DOHH2 (cell line): ENCODE data around the gene NR3C2.

Source experiments
- H3F3A ChIP-seq: fragments of 200-600 bp; sonication (generic), shearing (Covaris generic); 2 replicates; pipeline ENCODE4 v1.6.0; 2016; ENCODE audit warnings: antibody characterized with exemption, mild to moderate bottlenecking; ENCODE audit not compliant: control insufficient read depth, insufficient read depth
- H3K27ac ChIP-seq: fragments of 200-600 bp; sonication (generic); 2 replicates; pipeline ENCODE4 v1.5.1; 2014; ENCODE audit warnings: low read depth, mild to moderate bottlenecking, low read length, moderate library complexity
- H3K27me3 ChIP-seq: fragments of 200-600 bp; sonication (generic); 2 replicates; pipeline ENCODE4 v1.6.1; 2014; ENCODE audit warnings: mild to moderate bottlenecking, low read length, mixed read lengths; ENCODE audit not compliant: control insufficient read depth
- H3K36me3 ChIP-seq: fragments of 200-600 bp; sonication (generic); 2 replicates; pipeline ENCODE4 v1.6.1; 2014; ENCODE audit warnings: mild to moderate bottlenecking, low read length, moderate library complexity, mixed read lengths; ENCODE audit not compliant: control insufficient read depth
- H3K4me1 ChIP-seq: fragments of 200-600 bp; sonication (generic); 2 replicates; pipeline ENCODE4 v1.6.1; 2014; ENCODE audit warnings: mild to moderate bottlenecking, low read length, mixed read lengths; ENCODE audit not compliant: control insufficient read depth
- H3K4me2 ChIP-seq: fragments of 200-600 bp; sonication (generic); 2 replicates; pipeline ENCODE4 v1.6.0; 2014; ENCODE audit warnings: mild to moderate bottlenecking, low read length, moderate library complexity
- H3K4me3 ChIP-seq: fragments of 200-600 bp; sonication (generic); 2 replicates; pipeline ENCODE4 v1.5.1; 2014; ENCODE audit warnings: mild to moderate bottlenecking, low read length, mixed read lengths
- H3K79me2 ChIP-seq: fragments of 200-600 bp; sonication (generic); 2 replicates; pipeline ENCODE4 v1.6.1; 2014; ENCODE audit warnings: mild to moderate bottlenecking, low read length, mixed read lengths; ENCODE audit not compliant: control insufficient read depth
- H3K9me2 ChIP-seq: fragments of 200-600 bp; sonication (generic); replicated peaks from 2 replicates; pipeline ENCODE4 v1.6.1; 2014; ENCODE audit warnings: mild to moderate bottlenecking, low read length, mixed read lengths; ENCODE audit not compliant: control insufficient read depth
- H3K9me3 ChIP-seq: fragments of 200-600 bp; sonication (generic); 2 replicates; pipeline ENCODE4 v1.6.1; 2014; ENCODE audit warnings: antibody characterized with exemption, low read length, mixed read lengths; ENCODE audit not compliant: control insufficient read depth, insufficient read depth
- H4K20me1 ChIP-seq: fragments of 200-600 bp; sonication (generic); 2 replicates; pipeline ENCODE4 v1.6.0; 2014; ENCODE audit warnings: low read depth, mild to moderate bottlenecking, antibody characterized with exemption, low read length, moderate library complexity; ENCODE audit not compliant: control insufficient read depth, insufficient read depth
- CTCF ChIP-seq: fragments of 200-600 bp; sonication (generic); IDR thresholded peaks from one replicate; pipeline ENCODE4 v1.5.1; 2014; ENCODE audit warnings: antibody characterized with exemption, mild to moderate bottlenecking, low read depth, low read length; ENCODE audit not compliant: poor library complexity, severe bottlenecking
- EZH2phosphoT487 ChIP-seq: fragments of 200-600 bp; sonication (generic); IDR thresholded peaks from 2 replicates; pipeline ENCODE4 v1.6.1; 2017; ENCODE audit warnings: borderline replicate concordance, mild to moderate bottlenecking, antibody characterized with exemption, low read length, moderate library complexity, mixed read lengths

Gene NR3C2

GRCh38 chr4:148118179-148118578 is 324.0 kb downstream of the NR3C2 start:
- no peaks in the 10 kb centered on the region for H3K79me2 ChIP-seq

GRCh38 chr4:148116969-148117368 is 325.2 kb downstream of the NR3C2 start:
- no peaks in the 10 kb centered on the region for H3K4me1 ChIP-seq

More at GRCh38 chr4:148118179-148118578, 324.0 kb downstream of the NR3C2 start:
- Histone ChIP-seq H3K9me3 (no peaks in the 10 kb centered on the region), H3K27ac (no peak overlapping the region), H4K20me1 (no peaks in the 10 kb centered on the region), H3K4me2 (no peak overlapping the region), H3K9me2 (no peaks in the 10 kb centered on the region), H3F3A (no peaks in the 10 kb centered on the region), H3K4me3 (no peak overlapping the region), H3K4me1 (no peaks in the 10 kb centered on the region), H3K27me3 (no peaks in the 10 kb centered on the region), H3K36me3 (no peaks in the 10 kb centered on the region)
- TF ChIP-seq EZH2phosphoT487 (no peak), CTCF (no peak)

GRCh38 chr4:148116264-148116663 is 325.9 kb downstream of the NR3C2 start:
- no peaks in the 10 kb centered on the region for H3K36me3 ChIP-seq
- no peaks in the 10 kb centered on the region for H3K79me2 ChIP-seq
- H3F3A ChIP-seq: no peaks in the 10 kb centered on the region
- no peaks in the 10 kb centered on the region for H3K27me3 ChIP-seq
- no peaks in the 10 kb centered on the region for H3K9me3 ChIP-seq
- no peak overlapping the region for H3K27ac ChIP-seq
- no peak overlapping the region for H3K4me2 ChIP-seq
- no peaks in the 10 kb centered on the region for H3K4me1 ChIP-seq
- TF ChIP-seq CTCF: no peak
- TF ChIP-seq EZH2phosphoT487: no peak
- H3K4me3 ChIP-seq: no peak overlapping the region
- no peaks in the 10 kb centered on the region for H4K20me1 ChIP-seq
- H3K9me2 ChIP-seq: no peaks in the 10 kb centered on the region

More at GRCh38 chr4:148116969-148117368, 325.2 kb downstream of the NR3C2 start:
- Histone ChIP-seq H3K27ac (no peak overlapping the region), H3K4me3 (no peak overlapping the region), H3K79me2 (no peaks in the 10 kb centered on the region), H3K27me3 (no peaks in the 10 kb centered on the region), H3K4me2 (no peak overlapping the region), H3K36me3 (no peaks in the 10 kb centered on the region), H4K20me1 (no peaks in the 10 kb centered on the region), H3K9me3 (no peaks in the 10 kb centered on the region), H3K9me2 (no peaks in the 10 kb centered on the region), H3F3A (no peaks in the 10 kb centered on the region)
- no peak for TF ChIP-seq EZH2phosphoT487
- TF ChIP-seq CTCF: no peak
